Fibroblast of mammary gland (primary cell): ENCODE data around the gene ROBO2.

Experiments
- DNase-seq: peaks from one replicate; pipeline ENCODE4 v3.0.0-alpha.2; 2010; ENCODE audit warnings: low read depth
- H3K4me3 ChIP-seq: 2 replicates; pipeline ENCODE4 v1.5.1; 2011; ENCODE audit warnings: low read depth, mild to moderate bottlenecking, low read length, moderate library complexity; ENCODE audit not compliant: control insufficient read depth
- CTCF ChIP-seq: conservative IDR thresholded peaks from 2 replicates; pipeline ENCODE4 v1.5.1; 2011; ENCODE audit warnings: low read depth, low read length, inconsistent platforms; ENCODE audit not compliant: control insufficient read depth, insufficient read depth

ROBO2 gene

GRCh38 chr3:77500721-77501120 lies 460.8 kb downstream of the ROBO2 start:
- no peak overlapping the region for H3K4me3 ChIP-seq
- TF ChIP-seq CTCF, result no peak
- DNase-seq, result no peak

- no peak overlapping the region for H3K4me3 ChIP-seq
- DNase-seq, result no peak
- TF ChIP-seq CTCF, result no peak
Measured at GRCh38 chr3:77506384-77506783, 466.5 kb downstream of the ROBO2 start.

- peak; percentile 18 for DNase-seq
- no peak for TF ChIP-seq CTCF
- H3K4me3 ChIP-seq, result no peak overlapping the region
Measured at GRCh38 chr3:77513542-77513941, 473.6 kb downstream of the ROBO2 start.

- TF ChIP-seq CTCF, result no peak
- no peak overlapping the region for H3K4me3 ChIP-seq
- no peak for DNase-seq
Measured at GRCh38 chr3:77514766-77515165, 474.9 kb downstream of the ROBO2 start.

GRCh38 chr3:77524463-77524862 lies 484.6 kb downstream of the ROBO2 start:
- no peak overlapping the region for H3K4me3 ChIP-seq
- DNase-seq, result no peak
- TF ChIP-seq CTCF, result no peak

- no peak overlapping the region for H3K4me3 ChIP-seq
- DNase-seq, result no peak
- no peak for TF ChIP-seq CTCF
Measured at GRCh38 chr3:77524946-77525682, 485.2 kb downstream of the ROBO2 start.

GRCh38 chr3:77526573-77527113 lies 486.7 kb downstream of the ROBO2 start:
- TF ChIP-seq CTCF, result no peak

More at GRCh38 chr3:77526573-77527113, 486.7 kb downstream of the ROBO2 start:
- no peak overlapping the region for H3K4me3 ChIP-seq
- no peak for DNase-seq
